Measurements from ENCODE around the gene OCA2.
"Not testable (repeated sequence)": the region's sequence is repeated elsewhere in the genome, so short reads cannot be mapped to it uniquely, and the experiment has no call there.

The OCA2 gene

GRCh38 chr15:27771892-27772291 lies 327.2 kb downstream of the OCA2 start:
- DNase-seq (ENCODE audit: low read depth in 2 of 2) = no peak

DNA sequence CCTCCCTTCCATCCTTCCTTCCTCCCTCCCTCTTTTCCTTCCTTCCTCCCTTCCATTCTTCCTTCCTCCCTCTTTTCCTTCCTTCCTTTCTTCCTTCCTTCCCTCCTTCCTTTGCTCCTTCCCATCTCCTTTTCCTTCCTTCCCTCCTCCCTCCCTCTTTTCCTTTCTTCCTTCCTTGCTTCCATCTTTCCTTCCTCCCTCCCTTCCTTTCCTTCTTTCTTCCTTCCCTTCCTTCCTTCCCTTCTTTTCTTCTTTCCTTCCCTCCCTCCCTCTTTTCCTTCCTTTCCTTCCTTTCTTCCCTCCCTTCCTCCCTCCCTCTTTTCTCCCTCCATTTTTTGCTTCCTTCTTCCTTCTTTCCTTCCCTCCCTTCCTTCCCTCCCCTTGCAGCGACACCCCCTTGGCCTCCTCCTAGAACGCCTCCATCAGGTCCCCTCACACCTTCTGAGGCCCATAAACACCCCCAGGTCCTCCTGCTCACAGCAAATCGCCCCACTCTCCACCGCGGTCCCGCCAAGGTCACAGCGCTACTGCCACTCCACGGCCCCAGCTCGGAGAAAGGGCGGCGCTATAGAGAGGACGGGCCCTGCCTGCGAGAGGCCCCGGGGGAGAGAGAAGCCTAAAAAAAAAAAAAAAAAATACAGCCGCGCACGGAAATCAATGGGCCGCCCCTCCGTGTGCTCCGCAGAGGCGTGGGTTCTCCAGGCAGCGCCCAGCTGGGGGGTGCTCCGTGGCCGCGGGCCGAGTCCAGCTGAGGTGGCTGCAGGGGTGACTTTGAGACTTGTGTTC lies 328.2 kb downstream of the OCA2 start:
- DNase-seq (ENCODE audit: low read depth in 2 of 2) = no peak

GRCh38 chr15:27770086-27770607 lies 329.0 kb downstream of the OCA2 start:
- DNase-seq (ENCODE audit: low read depth in 2 of 2) = no peak

DNA sequence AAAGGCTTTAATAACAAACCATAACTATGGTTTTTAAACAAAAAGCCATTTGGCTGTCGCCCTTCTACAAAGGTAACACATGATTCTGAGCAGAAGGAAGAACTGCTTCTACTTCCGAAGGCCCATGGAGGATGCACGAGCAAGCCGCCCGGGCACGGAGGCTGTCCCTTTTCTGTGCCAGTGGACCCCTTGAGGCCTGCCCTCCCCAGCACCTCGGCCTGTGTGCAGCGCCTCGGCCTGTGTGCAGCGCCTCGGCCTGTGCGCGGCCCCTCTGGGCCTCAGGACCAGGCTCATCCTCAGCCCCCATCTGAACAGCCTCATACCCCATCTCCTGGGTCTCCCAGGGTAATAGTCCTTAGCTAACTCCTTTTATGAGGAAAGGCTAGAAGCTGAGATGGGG lies 329.5 kb downstream of the OCA2 start:
- no peak for DNase-seq (ENCODE audit: low read depth in 2 of 2)

DNA sequence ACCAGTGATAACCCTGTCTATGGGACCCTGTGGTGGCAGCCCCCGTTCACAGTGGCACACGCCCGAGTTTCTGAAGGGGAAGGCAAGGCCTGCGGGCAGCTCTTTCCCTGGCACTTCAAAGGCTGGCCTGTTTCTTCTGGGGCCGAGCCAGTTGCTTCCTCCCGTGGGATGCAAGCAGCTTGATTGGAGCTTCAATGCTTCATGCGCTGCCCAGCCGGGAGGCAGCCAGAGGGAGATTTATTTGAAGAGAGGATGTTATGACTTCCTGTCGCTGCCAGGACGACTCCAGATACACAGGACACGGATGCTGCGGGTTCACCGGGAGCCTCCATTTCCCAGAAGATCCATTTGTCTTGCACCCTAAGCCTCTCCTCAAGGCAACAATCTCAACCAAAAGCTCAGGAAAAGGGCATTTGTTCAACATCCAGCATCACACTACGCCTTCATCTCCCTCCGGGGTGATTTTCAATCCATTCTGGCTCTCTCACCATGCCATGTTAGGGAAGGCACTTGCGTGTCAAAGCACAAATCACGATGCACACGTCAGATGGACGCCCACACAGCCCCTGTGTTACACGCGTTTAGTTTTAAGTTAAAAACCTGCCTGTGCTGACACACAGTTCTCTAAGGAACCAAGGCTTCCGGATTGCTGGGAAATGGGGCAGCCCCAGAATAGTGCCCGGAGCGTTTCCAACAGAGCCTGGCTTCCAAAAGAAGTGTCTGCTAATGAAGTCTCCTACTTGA lies 330.2 kb downstream of the OCA2 start:
- DNase-seq (ENCODE audit: low read depth in 2 of 2) = no peak

DNA sequence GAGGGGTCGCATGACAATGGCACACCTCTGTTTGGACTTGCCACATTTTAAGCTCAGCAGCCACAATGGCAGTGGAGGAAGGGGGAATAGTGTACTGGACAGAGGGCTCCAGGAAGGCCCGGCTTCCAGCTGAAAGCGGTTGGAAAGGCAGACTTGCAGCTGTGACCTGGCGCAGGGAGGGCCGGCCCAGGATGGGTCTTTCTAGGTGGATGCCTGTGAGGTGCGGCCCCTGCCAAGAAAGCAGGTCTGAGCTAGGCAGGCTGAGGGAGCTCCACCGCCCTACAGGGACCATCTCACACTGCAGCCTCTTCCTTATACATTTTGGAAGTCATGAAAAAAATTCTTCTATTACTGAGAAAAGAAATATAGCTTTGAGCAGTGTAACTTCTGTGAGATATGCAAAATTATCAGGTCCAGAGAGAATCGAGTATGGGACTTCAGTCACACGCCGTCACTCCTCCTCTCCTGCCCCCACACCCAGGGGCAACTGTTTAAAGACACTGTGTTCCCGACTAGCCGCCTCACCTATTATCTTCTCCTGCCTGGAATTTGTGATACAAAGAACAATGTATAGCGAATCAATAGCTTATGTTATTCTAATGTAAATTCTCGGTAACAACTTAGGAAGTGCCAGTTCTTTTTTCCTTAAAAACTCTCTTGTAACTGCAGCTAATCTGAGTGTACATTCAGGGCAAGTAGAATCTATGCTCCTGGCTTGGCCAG lies 331.0 kb downstream of the OCA2 start:
- no peak for DNase-seq (ENCODE audit: low read depth in 2 of 2)

DNA sequence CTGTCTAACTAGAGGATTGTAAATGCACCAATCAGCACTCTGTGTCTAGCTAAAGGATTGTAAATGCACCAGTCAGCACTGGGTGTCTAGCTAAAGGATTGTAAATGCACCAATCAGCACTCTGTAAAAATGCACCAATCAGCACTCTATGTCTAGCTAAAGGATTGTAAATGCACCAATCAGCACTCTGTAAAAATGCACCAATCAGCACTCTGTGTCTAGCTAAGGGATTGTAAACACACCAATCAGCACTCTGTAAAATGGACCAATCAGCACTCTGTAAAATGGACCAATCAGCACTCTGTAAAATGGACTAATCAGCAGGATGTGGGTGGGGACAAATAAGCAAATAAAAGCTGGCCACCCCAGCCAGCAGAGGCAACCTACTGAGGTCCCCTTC lies 331.7 kb downstream of the OCA2 start:
- not testable (repeated sequence) for DNase-seq (ENCODE audit: low read depth in 2 of 2)

- no peak for DNase-seq (ENCODE audit: low read depth in 2 of 2)
These were observed 334.8 kb downstream of the OCA2 start for GRCh38 chr15:27764339-27764738.

GRCh38 chr15:27763514-27763913 lies 335.6 kb downstream of the OCA2 start:
- no peak for DNase-seq (ENCODE audit: low read depth in 2 of 2)

DNA sequence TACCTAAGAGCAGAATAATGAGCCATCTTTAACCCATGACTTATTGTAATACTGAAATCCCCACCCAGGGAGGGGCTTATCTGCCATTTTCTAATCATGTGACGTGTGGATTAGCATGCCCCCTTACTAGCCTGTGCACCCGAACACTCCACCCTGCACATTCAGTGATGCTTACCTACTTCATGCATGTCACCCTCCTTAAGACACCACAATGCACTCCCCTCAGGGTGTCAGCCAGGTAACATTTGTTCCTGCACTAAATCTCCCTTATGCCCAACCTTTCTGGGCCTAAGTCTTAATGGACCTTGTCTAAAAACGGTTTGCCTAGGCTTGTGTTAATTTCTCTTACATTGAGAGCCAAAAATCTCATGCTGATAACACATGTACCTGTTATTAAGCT lies 336.6 kb downstream of the OCA2 start:
- no peak for DNase-seq (ENCODE audit: low read depth in 2 of 2)

DNA sequence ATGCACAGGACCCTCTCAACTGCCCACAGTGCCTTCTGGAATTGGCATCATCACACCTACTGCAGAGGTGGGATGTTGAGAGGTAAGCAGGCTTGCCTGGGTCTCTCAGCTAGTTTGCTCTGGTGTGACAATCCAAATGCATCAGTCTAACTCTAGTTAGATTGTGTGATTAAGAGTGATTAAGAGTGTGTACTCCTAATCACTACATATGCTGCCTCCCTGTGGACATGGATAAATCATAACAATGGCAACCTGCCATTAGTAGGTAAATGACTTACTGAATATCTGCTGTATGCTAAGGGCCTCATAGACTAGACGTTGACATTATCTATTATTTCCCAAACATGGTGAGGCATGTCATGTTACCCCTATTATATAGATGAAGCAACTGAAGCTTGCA lies 342.1 kb downstream of the OCA2 start:
- no peak for DNase-seq (ENCODE audit: low read depth in 2 of 2)

DNA sequence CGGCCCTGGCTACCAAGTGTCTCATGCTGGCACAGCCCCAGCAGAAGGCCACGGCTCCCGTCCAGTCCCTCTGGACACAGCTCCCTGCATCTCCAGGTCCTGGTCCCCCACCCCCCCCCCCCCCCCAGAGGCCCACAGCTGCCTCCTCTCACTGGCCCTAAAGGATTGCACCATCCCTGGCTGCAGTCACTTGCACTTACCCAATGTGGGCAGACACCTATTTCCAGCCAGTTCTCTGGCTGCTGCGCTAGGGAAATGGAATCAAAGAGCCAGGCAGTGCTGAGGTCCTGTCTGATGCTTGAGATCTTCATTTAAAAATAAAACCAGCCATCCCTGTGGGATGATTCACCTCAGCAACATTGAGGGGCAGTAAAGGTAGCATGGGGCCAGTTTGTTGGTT lies 346.4 kb downstream of the OCA2 start:
- no peak for DNase-seq (ENCODE audit: low read depth in 2 of 2)

GRCh38 chr15:27747997-27748396 lies 351.1 kb downstream of the OCA2 start:
- DNase-seq (ENCODE audit: low read depth in 2 of 2) = no peak

- DNase-seq (ENCODE audit: low read depth in 2 of 2) = no peak
These were observed 352.6 kb downstream of the OCA2 start for GRCh38 chr15:27746401-27746955.

DNA sequence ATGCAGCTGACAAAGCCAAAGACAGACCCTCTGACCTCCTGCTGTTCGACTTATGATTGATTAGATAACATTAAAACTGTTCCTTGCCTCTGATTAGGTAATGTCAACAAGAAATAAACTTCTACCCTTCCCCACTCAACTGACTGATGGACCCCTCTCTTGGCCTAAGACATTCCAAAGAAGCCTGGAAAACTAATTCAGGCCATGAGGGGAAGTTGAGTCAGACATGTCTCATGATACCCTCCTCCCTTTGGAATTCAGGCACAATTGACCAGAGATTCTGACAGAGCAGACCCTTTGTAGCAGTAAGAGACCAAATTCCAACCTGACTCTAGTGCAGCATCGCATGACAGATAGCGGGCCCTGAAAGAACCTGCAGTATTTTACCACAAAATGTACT lies 354.5 kb downstream of the OCA2 start:
- DNase-seq (ENCODE audit: low read depth in 2 of 2) = no peak

- DNase-seq (ENCODE audit: low read depth in 2 of 2) = no peak
These were observed 355.5 kb downstream of the OCA2 start for GRCh38 chr15:27743638-27744037.

- no peak for DNase-seq (ENCODE audit: low read depth in 2 of 2)
These were observed 356.2 kb downstream of the OCA2 start for GRCh38 chr15:27742751-27743477.

- DNase-seq (ENCODE audit: low read depth in 2 of 2) = no peak
These were observed 357.8 kb downstream of the OCA2 start for GRCh38 chr15:27741226-27741860.

DNA sequence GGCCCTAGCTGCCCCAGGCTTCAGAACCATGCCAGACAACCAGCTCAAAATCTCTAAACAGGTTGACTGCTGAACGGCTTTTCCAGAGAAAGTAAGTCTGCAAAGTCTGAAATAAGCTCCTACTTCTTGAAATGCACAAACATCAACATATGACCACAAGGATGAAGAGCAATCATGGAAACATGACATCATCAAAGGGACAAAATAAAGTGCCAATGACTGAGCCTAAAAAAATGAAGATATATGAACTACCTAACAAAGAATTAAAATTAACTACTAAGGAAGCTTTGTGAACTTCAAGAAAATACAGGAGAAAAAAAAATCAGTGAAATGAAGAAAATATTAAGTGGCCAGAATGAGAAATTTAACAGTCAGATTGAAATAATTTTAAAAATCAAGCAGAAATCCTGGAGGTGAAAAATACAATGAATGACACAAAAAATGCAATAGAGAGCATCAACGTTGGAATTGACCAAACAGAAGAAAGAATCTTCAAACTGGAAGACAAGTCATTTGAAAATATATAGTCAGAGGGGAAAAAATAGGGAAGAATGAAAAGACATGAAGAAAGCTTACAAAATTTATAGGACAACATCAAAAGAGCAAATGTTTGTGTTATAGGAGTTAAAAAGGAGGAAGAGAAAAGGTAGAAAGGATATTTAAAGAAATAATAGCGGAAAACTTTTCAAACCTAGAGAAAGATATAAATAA lies 364.2 kb downstream of the OCA2 start:
- no peak for DNase-seq (ENCODE audit: low read depth in 2 of 2)

- DNase-seq (ENCODE audit: low read depth in 2 of 2) = no peak
These were observed 367.3 kb downstream of the OCA2 start for GRCh38 chr15:27731776-27732175.
